HG02884 (cell line): Measurements from ENCODE around the gene PTPN20.
A peak's percentile ranks its signal among the peaks of the same experiment; 100 is the strongest.

ENCODE experiments used
- ATAC-seq: cut with Tn5 transposase; IDR thresholded peaks from one replicate; pipeline ENCODE4 v1.9.1; 2021; ENCODE audit warnings: mild to moderate bottlenecking, moderate library complexity; ENCODE audit not compliant: unreplicated experiment

Gene PTPN20

DNA sequence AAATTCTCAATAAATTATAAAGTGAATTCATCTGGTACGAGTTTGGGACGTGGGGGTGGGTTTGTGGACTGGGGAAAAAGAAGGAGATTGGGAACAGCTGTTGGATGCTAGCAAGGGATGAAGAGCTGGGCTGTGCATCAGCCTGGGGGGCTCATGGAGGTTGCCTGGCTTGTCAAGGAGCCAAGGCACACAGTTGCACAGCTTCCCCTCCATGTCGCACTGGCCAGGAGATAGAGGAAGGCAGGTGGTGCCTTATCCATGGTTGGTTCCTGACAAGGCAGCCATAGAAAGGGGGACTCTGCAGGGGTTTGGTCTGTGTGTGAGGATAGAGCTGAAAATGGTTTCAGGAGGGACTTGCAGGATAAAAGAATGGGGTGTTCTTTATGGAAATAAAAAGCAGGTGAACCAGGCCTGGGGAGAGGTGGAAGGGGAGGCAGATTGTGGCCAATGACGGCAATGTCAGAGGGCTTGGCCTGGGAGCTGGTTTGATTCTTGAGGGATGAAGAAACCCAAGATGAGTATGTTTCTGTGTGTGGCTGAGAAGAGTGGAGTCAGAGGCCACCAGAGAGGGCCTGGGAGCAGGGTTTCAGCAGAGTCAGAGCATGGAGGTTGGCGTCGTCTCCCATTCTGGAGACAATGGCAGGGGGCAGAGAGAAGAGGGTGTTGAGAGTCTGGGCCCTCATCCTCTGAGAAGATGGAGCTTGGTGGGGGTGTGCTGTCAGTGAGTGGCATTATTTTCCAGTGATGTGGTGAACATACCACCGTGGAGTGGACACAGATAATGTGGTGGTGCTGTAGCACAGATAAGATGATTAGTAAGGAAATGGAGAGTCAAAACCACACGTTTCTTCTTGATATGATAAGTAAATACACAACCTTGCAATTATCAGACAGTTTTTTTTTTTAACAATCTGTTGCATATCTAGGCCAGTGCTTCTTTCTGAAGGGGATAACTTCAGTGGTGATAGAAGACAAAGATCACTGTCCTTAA, 108.2 kb downstream of the PTPN20 start:
- ATAC-seq, result no peak

DNA sequence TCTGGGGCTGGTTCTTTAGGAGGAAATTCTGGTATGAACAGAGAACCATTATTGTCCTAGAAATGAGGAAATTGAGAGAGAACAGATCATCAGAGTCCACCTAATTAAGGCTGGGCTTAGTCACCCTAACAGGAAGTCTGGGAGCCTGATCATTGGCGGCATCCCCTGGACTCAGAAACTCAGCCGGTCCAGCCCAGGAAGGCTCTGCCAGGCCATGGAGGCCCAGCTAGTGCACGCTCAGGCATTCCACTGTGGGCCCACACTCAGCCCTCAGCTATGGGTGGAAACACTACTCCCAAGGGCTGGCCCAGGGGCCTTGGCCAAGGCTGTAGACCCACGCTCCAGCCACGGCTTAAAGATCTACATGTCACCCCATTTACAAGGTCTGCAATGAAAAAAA, 109.2 kb downstream of the PTPN20 start:
- ATAC-seq, result no peak

DNA sequence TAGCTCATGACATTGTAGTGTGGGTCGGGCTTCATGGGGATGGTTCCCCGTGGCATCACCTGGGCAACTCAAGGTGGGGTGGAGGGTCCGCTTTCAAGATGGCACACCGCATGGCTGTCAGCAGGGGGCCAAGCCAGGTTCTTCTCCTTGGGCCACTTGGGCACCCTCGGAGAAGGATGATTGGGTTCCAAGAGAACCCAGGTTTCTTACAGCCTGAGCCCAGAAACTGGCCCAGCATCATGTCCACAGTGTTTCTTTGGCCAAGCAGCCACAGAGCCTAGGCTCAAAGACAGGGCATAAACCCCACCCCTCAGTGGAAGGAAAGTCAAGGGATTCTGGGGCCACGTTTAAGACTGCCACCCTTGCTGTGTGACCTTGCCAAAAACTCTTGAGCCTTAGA, 110.6 kb downstream of the PTPN20 start:
- no peak for ATAC-seq

DNA sequence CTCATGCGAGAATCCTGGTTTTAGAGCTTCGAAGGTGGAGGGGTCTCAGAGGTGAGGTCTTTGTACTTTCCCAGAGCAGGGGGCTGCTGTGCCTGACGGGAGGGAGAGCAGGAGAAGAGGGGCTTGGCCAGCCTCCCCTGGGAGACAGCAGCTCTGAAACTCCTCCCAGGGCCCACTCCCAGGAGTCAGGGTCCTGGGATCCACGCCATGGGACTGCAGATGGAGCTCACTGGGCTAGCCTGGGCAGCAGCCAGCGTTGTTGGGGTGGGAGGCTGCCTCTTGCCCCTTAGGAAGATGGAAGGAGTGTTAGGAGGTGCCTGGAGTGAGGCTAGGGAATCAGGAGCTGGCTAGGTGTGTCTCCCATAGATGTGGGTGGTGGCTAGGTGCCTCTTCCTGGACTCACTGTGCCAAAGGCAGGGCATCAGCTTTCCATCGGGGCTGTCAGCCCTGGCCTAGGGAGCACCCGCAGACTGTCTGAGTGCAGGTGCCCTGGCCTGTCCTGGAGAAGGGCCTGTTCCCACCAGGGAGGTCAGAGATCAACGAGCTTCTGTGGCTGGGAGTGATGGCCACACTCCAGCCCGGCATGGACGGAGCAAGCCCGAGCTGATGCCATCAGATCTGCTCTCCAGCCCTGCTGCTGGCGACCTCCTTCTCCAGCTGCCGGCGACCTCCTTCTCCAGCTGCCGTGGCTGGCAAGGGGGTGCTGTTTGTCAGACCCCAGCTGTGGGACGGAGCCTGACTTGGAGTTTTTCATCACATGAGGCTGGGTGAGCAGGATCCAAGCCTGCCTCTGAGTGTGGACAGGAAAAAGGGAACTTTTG, 111.3 kb downstream of the PTPN20 start:
- ATAC-seq, result no peak

DNA sequence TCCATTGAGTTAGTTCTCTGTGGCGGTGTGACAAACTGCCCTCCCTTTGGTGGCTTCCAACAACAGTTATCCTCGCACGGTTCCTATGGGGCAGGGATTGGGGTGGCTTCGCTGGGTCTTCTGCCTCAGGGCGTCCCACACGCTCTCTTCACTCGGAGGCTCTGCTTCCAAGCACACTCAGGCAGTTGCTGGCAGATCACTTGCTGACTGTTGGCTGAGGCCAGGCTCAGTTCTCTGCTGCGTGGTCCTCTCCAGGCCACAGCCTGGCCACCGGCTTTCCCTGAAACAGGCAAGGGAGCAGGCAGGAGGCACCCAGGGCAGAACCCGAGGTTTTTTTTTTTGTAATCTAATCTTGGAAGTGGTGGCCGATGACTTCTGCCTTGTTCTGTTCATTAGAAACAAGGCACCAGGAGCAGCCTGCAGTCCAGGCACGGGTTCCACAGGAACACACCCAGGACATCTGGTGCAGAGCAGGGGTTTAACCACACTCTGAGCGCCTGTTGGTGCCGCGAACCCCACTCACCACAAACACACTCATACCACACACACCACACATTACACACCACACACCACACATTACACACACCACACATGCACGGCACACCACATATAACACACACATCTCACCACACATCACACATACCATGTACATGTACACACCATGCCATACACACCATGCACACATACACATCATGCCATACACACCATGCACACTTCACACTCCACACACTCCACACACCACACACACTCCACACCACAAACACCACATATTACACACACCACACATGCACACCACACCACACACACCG, 112.2 kb downstream of the PTPN20 start:
- ATAC-seq, result no peak

DNA sequence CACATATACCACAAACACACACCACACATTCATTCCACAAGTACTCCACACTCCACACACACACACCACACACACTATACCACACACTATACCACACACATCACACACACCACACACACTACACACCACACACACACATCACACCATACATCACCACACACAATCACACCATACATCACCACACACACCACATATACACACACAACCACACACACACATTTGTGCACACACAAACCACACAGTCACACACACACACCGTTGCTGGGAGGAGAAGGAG, 112.8 kb downstream of the PTPN20 start:
- no peak for ATAC-seq

DNA sequence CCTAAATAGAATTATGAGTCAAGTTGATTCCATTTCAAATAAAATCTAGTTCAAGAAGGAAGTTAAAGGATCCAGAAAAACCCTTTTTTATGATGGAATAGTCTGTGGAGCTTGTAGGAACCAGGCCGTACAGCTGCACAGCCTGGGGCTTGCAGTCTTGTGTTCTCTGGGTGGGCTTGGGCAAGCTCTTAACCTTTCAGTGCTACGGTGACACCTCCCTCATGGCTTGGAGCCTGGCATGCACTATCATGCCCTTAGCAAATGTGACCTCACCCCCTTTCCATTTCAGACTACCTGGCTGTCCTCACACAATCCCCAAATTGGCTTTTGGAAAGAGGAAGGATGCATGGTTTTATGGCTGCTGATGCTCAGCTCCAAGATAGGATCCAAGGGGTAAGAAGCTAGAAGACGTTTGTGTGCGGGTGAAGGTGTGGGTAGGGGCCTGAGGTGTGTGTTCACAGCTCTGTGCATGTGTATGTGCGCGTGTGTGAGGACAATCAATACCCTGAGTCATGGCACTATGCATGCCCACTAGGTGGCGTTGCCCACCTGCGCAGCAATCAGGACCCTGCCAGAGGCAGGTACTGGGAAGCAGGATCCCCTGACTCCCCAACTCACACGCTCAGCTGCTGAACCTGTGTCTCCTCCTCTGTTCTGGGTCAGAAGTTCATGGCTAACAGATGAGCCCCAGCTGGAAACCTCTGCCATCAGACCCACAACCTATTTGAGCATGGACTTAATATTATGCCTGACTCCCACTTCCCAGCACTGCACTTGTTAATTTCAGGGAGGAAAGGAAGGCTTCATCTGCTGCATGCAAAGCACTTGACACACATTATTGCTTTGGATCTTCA, 113.4 kb downstream of the PTPN20 start:
- peak; percentile 74 for ATAC-seq

DNA sequence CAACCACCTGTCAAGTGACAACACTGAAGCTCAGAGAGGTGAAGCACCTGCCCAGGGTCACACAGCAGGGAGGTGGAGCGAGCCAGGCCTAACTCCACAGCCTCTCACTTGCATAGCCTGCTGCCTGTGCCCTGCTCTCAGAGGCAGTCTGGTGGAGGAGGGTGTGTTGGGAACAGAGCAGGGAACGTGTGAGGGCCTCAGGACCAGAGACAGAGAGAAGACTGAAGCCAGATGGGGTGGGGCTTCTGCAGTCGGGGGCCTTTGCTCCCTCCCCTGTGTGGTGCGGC, 114.0 kb downstream of the PTPN20 start:
- no peak for ATAC-seq

DNA sequence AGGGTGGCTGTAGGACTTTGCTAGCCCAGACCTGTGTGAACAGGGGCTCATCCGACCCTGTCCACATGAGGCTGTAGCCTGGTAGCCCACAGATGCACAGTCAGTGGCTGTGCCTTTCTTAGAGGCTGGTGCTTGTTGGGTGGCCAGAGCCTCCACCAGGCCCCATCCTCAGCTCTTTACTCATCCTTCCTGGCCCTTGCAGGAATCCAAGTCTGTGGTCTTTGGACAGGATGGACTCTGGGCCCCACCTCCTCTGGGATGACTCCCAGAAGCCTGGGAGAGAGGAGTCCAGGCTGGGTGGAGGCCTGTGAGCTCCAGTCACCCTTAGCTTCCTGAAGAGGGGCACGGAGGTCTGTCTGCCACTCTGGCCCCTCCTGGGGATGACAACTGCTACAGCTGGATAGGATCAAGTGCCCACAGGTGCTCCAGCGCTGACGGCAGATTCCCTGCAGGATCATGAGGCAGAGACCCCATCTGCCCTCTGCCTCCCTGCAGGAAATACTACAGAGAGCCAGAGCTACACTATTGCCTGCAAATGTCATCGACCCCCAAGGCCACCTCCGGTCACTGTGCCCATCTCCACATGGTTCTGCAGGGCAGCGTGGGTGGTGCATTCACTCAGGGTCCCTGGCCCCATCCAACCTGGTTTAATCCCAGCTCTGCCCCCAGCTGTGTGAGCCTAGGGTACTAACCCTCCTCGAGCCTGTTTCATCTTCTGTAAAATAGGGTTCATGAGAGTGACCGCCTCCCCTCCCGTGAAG, 114.5 kb downstream of the PTPN20 start:
- ATAC-seq, result no peak

DNA sequence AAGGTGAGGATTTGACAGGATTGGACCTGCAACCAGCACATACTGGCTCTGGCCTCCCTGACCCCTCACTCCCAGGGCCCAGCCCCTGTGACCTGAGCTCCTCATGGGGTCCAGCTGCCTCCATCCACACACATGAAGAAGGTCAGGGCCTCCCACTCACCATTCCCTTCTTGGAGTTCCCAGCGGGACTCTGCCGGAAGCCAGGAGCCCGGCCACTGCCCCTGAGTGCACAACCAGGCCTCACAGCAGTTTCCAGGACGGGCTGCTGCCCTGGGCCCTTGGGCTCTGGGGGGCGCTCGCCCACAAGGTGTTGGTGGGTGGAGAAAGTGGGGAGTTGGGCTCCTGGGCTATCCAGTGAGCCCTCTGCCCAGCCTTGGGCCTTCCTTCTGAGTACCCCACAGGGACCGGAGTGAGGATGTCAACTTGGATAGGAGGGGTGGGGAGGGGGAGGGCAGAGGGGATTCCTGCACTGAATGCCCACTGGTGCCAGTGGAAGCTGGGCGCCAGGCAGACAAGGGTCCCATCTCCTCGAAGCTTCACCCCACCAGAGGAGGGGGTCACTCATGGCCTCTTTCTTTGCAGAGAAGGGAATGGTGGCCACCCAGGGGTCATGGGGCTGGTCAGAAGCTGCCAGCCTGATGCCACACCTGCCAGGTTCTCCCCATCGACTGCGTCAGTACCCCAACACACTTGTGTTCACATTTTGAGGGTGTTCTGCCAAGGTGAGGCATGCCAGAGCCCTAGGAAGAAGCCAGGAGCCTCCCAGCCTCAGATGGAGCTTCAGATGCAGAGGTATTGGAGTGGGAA, 115.3 kb downstream of the PTPN20 start:
- no peak for ATAC-seq

DNA sequence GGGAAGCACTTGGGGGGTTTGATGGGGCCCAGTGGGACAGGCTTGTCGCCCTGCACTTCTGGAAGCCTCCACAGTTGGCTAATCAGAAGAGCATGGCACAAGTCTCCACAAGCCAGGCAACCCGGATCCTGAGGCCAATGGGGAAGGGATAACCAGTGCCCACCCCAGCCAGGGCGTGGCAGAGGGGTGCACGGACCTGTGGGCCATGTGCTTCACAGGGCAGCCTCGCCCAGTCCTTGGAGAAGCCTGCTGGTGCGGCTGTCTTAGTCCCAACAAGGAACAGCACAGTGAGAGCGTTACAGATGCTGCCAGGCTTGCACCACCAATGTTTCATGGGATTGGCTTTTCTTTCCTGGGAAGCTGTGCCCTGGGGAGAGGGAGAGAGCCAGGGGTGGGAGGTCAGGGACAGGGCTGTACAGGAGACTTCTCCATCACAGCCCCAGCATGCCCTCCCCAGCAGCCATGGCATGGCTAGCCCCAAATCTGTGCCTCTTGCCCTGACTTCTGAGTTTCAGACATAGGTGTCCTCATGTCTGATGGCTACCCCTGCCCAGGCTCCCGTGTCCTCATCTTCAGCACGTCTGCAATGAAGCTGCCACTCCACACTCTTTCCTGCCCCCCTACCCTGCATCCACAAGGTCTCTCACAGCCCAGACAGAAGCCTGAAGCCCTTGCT, 116.0 kb downstream of the PTPN20 start:
- ATAC-seq, result no peak

DNA sequence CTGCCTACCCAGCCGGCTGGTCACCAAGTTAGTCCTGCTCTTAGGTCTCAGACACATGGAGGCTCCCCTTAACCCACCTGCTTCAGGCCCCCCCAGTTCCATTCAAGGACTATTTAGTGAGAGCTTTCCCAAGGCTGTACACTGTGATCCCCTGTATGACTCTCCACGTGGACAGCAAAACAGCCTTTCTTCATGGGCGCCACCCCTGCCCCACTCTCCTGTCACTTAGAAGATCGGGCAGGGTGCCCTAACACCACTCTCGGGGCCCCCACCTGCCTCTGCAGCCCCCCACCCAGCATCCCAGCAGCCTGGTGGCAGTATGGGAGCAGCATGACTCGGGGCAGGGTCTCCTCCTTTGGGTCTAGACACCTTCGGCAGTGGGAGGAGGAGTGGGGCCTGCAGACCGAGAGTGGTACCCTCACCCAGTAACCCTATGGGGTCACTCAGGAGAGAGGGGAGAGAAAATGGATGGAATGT, 116.6 kb downstream of the PTPN20 start:
- no peak for ATAC-seq

DNA sequence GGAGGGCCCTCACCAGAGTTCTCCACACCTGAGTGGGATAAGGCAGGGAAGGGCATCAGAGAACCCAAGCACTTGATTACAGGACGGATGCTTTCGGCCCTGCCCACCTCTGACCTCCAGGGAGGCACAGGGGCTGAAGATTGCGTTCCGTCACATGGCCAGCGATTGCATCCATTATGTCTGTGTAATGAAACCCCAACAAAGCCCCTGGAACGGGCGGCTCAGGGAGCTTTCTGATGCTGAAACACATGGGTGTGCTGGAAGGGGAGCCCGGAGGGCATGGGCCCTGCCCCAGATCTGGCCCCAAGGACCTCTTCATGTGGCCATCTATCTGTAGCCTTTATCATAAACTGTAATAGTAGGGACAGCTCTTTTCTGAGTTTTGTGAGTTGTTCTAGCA, 117.2 kb downstream of the PTPN20 start:
- ATAC-seq, result no peak

DNA sequence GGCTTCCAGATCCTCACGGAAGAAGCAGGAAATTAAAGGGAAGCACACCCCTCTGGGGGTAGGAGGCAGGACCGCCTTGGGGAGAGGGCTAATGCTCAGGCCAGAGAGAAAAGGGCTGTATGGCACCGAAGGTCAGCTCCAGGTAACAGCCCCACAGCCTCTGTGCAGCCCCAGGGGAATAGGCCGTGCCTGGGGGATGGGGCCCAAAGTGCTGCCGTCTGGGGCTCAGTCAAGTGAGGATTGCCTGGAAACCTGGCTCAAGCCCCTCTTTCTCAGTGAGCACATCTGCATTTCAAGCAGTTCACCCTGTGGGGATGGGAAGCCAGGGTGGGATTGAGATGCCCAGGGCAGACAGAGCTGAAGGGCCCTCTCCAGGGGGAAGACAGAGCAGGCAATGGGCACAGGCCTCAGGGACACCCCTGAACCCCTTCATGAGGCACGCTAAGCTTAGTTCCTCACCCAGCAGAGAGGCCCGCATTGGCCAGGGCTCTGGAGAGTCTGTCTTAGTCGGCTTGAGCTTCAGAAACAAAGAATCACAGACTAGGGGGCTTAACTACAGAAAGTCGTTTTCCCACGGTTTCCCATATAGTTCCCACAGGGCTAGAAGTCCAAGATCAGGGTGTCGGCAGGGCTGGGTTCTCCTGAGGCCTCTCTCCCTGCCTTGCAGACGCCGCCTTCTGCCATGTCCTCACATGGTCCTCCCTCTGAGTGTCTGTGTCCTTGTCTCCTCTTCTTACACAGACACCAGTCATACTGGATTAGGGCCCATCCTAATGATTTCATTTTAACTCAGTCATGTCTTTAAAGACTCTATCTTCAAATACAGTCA, 118.2 kb downstream of the PTPN20 start:
- no peak for ATAC-seq

DNA sequence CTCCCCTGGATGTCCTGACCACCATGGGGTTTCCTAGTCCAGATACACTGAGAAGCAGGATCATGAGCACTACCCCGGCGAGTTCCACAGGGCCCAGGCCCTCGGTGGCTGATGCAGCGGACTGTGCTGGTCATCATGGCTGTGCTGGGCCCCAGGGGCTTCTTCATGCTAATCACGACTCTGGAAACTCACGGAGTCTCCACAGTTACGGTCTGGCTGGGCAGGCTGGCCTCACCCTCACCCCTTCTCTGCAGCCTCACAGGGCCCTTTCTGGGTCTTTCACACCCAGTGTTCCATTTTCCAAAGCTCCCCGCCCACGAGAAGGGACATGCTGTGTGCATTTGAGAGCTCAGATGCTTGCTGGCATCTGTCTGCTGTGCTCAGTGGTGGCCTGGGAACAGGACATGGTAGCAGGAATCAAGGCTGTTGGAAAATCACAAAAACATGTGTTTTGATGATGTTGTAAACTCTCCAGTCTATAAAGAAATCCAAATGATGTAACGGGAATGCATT, 119.0 kb downstream of the PTPN20 start:
- ATAC-seq, result no peak

DNA sequence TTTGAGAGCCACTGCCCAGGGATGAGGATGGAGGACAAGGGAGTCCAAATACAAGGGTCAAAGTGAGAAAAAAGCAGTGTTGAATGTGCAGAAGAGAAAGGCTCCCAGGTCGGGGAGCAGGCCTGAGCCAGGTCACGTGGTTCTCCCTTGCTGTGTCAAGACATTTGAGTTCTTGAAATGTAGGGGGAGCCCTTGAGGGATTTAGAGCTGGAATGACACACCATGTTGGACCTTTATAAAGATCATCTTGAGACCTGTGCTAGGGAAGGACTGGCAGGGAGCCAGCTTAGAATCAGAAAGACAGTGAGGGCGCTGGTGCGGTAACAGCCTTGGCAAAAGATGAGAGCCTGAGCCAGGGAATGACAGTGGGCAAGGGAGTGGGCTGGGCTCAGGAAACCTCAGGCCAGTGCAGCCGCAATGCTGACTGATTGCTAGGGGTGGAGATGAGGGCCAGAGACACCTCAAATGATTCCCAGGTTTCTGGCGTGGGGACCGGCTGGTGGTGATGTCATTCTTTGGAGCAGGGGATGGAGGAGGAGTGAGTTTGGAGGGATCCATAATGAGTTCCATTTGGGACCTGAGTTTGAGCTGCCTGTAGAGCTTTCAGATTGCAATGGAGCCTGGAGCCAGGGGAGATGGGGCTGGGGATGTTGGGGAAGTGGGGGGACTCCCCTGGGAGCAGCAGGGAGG, 120.1 kb downstream of the PTPN20 start:
- no peak for ATAC-seq
